HL-60/S4 (cell line): ENCODE results near the gene LYPD8.

Source experiments
- in situ Hi-C: fragments of 300-500 bp; cut with MboI; formaldehyde crosslinking; loops from 2 replicates; pipeline ENCODE4 v1.14.3; 2022; ENCODE audit warnings: low sequenced_read_pairs

Gene LYPD8

DNA sequence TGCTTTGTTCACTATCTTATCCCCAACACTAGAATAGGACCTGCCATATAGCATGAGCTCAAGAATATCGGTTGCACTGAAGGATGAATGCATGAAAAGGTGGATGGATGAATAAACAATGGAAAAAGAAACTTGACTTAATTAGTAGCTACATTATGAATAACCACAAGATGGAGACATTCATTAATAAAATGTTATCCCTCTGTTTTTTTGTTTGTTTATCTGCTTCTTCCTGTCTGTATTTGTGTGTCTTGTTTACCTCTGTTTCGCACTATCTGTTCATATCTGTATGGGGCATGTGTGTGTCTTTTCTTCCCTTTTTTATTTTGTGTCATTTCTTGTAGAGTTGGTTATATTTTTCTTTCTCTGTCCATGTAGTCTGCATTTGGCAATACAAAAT, 51.9 kb downstream of the LYPD8 start:
- in situ Hi-C loops = no loop called here

DNA sequence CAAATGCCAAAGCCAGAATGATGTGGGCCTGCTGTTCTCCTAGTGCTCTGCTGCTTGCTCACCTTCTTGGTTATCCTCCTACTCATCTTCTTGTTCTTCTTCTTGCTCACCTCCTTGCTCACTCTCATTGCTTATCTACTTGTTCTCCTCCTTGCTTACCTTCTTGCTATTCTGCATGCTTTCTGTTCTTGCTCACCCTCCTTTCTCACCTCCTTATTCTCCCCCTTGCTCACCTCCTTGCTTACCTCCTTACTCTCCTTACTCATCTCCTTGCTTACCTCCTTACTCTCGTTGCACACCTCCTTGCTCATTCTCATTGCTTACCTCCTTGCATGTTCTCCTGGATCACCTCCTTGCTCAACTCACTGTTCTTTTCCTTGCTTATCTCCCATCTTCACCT, 52.8 kb downstream of the LYPD8 start, which contains the start of gene OR14I1:
Gene OR14I1 (minus strand): TSS at position 53 of the 400 bp plus-strand sequence.
- in situ Hi-C loops = no loop called here

DNA sequence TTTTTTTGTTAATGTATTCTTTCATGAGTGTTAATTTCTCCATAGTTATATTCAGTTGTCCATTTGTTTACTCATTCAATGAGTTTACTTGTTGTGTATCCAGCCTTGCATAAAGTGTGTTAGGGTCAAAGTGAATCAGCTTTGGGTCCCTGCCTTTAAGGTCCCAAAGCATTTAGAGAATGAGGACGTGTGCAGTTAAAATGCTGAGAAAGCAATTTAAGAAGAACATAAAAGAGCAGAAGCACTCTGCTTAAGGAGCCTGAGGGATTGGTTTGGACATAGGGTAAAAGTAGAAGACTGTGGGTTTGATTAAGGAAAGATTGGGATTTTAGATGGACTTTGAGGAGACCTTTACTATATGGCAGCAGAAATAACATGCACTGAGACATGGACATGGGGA, 56.5 kb downstream of the LYPD8 start:
- in situ Hi-C loops = no loop called here

DNA sequence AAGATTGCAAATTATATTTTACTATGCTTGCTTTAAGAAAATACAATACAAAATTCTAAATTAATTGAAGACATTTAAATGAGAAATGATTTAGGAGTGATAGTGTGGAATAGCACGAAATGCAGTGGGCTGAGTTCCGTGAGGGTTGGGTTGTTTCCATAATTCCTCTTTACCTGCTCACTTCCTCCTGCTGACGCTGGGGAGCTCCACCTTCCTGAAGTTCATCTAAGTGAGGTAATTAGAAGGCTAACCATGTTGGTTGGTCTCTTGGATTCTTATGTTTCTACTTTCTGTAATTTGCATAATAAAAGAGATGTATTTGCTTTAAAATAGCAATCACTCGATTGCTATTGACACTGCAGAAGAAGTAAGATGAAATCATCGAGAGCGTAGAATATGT, 57.7 kb downstream of the LYPD8 start:
- in situ Hi-C loops = no loop called here

DNA sequence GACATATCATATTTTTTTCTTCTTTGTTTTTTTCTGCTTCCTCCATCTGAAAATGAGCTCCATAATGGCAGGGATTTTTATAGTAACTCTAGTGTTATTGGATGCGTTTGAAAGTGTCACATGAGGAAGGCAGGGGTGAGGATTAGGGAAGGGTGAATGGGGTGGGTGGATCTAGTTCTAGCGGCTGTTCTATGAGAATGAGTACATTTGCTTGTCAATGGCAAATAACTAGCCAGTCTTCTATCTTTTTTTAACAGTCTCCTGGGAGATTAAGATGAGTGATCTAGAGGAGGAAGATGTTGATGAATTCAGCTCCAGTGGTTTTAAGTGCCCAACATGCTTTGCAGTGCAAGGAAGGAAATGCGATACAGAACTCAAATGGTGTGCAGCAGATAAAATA, 58.8 kb downstream of the LYPD8 start:
- in situ Hi-C loops = no loop called here

DNA sequence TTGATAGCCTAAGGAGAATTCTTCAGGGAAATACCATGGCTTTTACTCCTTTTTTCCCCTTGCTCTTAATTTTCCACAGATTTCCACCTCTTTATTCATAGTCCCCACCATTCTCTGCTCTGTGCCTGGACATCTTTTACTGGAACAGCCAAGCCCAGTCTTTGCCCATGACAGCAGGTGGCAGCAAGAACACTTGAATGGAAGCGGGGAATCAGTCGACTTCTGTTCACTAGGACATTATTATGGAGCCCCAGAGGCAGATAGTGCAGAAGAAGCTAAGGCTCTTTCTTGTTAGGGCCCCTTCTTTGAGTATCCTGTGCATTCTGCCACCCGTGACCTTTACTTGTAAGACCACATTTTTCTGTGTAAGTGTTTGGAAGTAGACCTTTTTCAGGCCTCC, 59.3 kb downstream of the LYPD8 start:
- in situ Hi-C loops = no loop called here

DNA sequence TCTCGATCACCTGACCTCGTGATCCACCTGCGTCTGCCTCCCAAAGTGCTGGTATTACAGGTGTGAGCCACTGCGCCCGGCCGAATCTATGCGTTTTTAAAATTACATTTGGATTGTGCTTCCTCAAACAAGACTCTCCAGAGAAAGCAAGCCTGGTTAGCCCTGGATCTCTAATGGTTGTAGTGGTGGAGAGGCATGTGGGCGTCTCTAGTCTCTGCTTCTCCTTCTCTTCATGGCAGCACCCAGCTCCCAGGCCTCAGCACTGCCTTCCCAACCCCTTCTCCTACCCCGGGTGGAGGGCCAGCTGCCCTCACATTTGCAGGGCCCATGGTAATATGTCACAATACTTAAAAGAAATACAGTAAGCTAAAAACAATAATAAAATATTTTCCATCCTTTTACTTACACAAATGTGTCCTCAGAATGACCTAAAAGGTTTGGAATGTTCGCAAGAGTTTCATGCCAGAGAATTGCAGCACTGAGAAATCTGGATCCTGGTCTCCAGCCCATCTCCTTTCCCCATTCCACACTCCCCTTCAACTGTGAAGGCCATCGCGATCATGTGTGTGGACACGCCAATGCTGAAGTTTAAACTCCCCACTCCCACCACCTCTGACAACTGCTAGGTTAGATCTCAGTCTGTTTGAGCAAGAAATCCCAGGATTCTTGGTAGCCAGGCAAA, 60.0 kb downstream of the LYPD8 start:
- in situ Hi-C loops = no loop called here

DNA sequence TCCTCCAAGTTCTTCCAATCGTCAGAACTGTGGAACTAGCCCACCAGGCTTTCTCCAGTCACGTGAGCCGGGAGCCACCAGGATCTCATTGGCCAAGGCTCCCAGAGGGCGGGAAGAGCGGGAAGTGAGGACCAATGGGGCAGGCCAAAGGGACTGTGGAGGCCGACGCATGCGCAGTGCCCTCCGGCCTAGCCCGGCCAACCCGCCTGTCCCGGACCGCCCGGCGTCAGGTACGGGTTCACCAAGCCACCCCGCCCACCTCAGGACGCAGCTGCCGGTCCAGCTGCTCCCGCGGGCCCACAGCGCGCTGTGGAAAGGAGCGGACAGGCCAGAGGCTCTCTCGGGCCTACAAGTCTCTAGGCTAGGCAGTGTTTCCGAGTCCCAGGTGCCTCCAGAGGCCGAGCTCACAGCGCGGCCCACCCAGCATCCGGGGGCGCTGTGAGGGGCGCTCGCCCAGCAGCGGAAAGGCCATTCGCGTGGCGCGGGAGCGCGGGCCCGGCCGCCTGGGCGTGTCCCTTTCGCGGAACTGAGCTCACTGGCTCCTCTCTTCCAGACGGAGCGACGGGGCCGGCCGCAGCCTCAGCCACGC, 63.9 kb downstream of the LYPD8 start:
- in situ Hi-C loops = no loop called here
